ENCODE data around the gene TFB2M. TPM values are rescaled to one million over a fixed set of nuclear protein-coding genes. Genes with fewer than 3 reads are reported as not detected.

Gene TFB2M
- total RNA-seq, 1 experiment from 2014 or later: 52.0 TPM

GRCh38 chr1:246513041-246513440, 53.0 kb downstream of the TFB2M start:
- ChIA-PET POLR2A (no interaction called here), CTCF (no interaction called here)
- TF ChIP-seq CTCF (IDR thresholded peaks at IDR 0.05; ENCODE audit: unreplicated experiment): no peak
- intact Hi-C loops (cut with micrococcal nuclease): no loop called here
- Mint-ChIP-seq H3K36me3 (ENCODE audit: insufficient read depth, unreplicated experiment) (no peaks in the 10 kb centered on the region), H3K9me3 (ENCODE audit: unreplicated experiment) (peaks cover 21% of the 10 kb centered on the region), H3K4me3 (ENCODE audit: unreplicated experiment) (no peak overlapping the region), H3K4me1 (ENCODE audit: insufficient read depth, unreplicated experiment) (peaks cover under 1% of the 10 kb centered on the region), H3K27me3 (ENCODE audit: insufficient read depth, unreplicated experiment) (no peaks in the 10 kb centered on the region), H3K27ac (ENCODE audit: low read depth, unreplicated experiment) (no peak overlapping the region)
- no peak for DNase-seq (ENCODE audit: unreplicated experiment)
- no TSS peak for BruUV-seq (replicated peaks)

DNA sequence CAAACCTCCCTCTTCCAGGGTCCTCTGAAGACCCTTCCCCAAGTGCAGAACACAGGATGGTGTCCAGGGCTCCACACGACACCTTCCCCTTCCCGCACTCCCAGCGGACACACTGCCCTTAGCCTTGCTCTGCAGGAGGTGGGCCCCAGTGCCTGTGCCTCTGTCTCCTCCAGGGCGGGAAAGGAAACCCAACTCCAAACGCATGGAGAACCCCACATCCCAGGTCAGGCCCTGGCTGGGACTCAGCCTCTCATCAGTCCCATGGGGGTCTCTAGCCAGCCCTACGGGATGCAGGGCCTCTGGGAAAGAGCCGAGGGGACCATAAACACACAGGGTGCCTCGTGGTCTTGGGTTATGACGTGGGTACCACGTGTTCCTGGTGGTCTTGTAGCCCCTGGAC, 53.4 kb downstream of the TFB2M start:
- ChIA-PET CTCF (interaction anchor here (0.7 to 1.1 kb wide), 3 partner anchors 14 to 257 kb away, joined by 3 to 5 read pairs (median 4); no protein-coding TSS in a partner anchor), POLR2A (no interaction called here)
- no peak for TF ChIP-seq CTCF (IDR thresholded peaks at IDR 0.05; ENCODE audit: unreplicated experiment)
- DNase-seq (ENCODE audit: unreplicated experiment): no peak
- no peak overlapping the region for H3K27ac Mint-ChIP-seq (ENCODE audit: low read depth, unreplicated experiment)
- peaks cover 21% of the 10 kb centered on the region for H3K9me3 Mint-ChIP-seq (ENCODE audit: unreplicated experiment)
- no TSS peak for BruUV-seq (replicated peaks)
- peaks cover 4% of the 10 kb centered on the region for H3K4me1 Mint-ChIP-seq (ENCODE audit: insufficient read depth, unreplicated experiment)
- no peaks in the 10 kb centered on the region for H3K27me3 Mint-ChIP-seq (ENCODE audit: insufficient read depth, unreplicated experiment)
- intact Hi-C loops (cut with micrococcal nuclease): no loop called here
- H3K4me3 Mint-ChIP-seq (ENCODE audit: unreplicated experiment): no peak overlapping the region
- H3K36me3 Mint-ChIP-seq (ENCODE audit: insufficient read depth, unreplicated experiment): no peaks in the 10 kb centered on the region

- Mint-ChIP-seq H3K36me3 (ENCODE audit: insufficient read depth, unreplicated experiment) (no peaks in the 10 kb centered on the region), H3K9me3 (ENCODE audit: unreplicated experiment) (peaks cover 21% of the 10 kb centered on the region), H3K4me3 (ENCODE audit: unreplicated experiment) (no peak overlapping the region), H3K27me3 (ENCODE audit: insufficient read depth, unreplicated experiment) (no peaks in the 10 kb centered on the region), H3K27ac (ENCODE audit: low read depth, unreplicated experiment) (no peak overlapping the region), H3K4me1 (ENCODE audit: insufficient read depth, unreplicated experiment) (peaks cover 7% of the 10 kb centered on the region)
- intact Hi-C loops (cut with micrococcal nuclease): no loop called here
- ChIA-PET CTCF (interaction anchor here (0.5 to 1.1 kb wide), 5 partner anchors 14 to 257 kb away, joined by 3 to 5 read pairs (median 3); no protein-coding TSS in a partner anchor), POLR2A (no interaction called here)
- no peak for TF ChIP-seq CTCF (IDR thresholded peaks at IDR 0.05; ENCODE audit: unreplicated experiment)
- DNase-seq (ENCODE audit: unreplicated experiment): no peak
- no TSS peak for BruUV-seq (replicated peaks)
These were observed 53.8 kb downstream of the TFB2M start for GRCh38 chr1:246512230-246512629.

DNA sequence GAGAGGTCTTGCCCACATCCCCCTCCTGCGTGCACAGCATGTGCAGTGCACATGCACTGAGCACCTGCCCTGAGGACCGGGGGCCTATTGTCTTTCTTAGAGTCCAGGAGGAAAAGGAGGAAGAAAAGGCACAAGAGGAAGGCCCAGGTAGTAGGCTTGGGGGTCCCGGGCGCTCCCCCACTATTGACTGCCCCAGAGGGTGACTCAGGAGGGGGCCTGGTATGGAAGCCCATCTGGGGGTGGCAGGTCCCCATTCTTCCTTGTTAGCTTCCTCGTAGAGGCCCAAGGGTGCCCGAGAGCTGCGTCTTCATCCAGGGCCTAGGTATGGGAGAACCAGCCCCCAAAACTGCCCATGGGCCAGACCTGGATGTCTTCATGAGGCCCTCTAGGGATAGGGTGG, 54.9 kb downstream of the TFB2M start:
- intact Hi-C loops (cut with micrococcal nuclease): no loop called here
- Mint-ChIP-seq H3K27ac (ENCODE audit: low read depth, unreplicated experiment) (no peak overlapping the region), H3K36me3 (ENCODE audit: insufficient read depth, unreplicated experiment) (no peaks in the 10 kb centered on the region), H3K4me1 (ENCODE audit: insufficient read depth, unreplicated experiment) (peaks cover 11% of the 10 kb centered on the region), H3K9me3 (ENCODE audit: unreplicated experiment) (peaks cover 16% of the 10 kb centered on the region), H3K4me3 (ENCODE audit: unreplicated experiment) (no peak overlapping the region), H3K27me3 (ENCODE audit: insufficient read depth, unreplicated experiment) (no peaks in the 10 kb centered on the region)
- BruUV-seq (replicated peaks): no TSS peak
- no peak for DNase-seq (ENCODE audit: unreplicated experiment)
- POLR2A ChIA-PET: no interaction called here
- TF ChIP-seq CTCF (IDR thresholded peaks at IDR 0.05; ENCODE audit: unreplicated experiment): no peak
- CTCF ChIA-PET: no interaction called here

Measured in MCF 10A (cell line).